ENCODE measurements around the gene LOXL4.

DNA sequence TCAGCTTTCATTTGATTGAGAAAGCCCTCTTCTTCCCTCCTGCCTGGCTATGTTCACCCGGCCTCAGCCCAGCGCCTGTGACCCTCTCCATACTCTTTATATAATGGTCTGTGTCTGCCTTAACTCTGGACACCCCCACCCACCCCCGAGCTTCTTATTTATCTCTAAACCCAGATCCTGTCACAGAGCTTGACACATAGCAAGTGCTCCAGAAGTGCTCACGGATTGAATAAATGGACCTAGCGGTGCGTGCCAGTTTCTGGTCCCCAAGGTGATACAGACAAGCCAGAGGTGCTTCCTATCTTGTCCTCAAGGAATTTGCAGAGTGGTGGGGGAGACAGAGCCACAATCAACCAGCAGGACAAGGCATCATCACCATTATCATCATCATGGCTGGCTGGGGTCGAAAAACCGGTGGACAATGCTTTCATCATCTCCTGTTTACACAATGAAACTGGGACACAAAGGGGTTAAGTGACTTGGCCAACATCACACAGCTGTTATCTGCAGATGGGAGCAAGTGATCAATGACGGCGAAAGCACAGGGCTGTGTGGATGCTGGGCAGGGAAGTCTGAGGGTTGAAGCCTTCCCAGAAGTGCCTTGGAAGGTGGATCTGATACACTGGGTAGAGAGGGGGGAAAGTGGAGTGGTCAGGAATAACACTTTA, 2.2 kb upstream of the LOXL4 start:
- TF ChIP-seq, protein P1, sequence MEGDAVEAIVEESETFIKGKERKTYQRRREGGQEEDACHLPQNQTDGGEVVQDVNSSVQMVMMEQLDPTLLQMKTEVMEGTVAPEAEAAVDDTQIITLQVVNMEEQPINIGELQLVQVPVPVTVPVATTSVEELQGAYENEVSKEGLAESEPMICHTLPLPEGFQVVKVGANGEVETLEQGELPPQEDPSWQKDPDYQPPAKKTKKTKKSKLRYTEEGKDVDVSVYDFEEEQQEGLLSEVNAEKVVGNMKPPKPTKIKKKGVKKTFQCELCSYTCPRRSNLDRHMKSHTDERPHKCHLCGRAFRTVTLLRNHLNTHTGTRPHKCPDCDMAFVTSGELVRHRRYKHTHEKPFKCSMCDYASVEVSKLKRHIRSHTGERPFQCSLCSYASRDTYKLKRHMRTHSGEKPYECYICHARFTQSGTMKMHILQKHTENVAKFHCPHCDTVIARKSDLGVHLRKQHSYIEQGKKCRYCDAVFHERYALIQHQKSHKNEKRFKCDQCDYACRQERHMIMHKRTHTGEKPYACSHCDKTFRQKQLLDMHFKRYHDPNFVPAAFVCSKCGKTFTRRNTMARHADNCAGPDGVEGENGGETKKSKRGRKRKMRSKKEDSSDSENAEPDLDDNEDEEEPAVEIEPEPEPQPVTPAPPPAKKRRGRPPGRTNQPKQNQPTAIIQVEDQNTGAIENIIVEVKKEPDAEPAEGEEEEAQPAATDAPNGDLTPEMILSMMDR (IDR thresholded peaks at IDR 0.05; ENCODE audit: low read depth, low read length) = no peak
- no peak for TF ChIP-seq EZH2phosphoT487 (IDR thresholded peaks at IDR 0.05; ENCODE audit: low read depth)

Measured in OCI-LY3 (cell line).